ENCODE results near the gene TTC12. TPM values are rescaled to one million over a fixed set of nuclear protein-coding genes. Genes with fewer than 3 reads are reported as not detected.
A peak's percentile ranks its signal among the peaks of the same experiment; 100 is the strongest.

The TTC12 gene
- total RNA-seq, 1 donor from 2014 or later, result 17.6 TPM

DNA sequence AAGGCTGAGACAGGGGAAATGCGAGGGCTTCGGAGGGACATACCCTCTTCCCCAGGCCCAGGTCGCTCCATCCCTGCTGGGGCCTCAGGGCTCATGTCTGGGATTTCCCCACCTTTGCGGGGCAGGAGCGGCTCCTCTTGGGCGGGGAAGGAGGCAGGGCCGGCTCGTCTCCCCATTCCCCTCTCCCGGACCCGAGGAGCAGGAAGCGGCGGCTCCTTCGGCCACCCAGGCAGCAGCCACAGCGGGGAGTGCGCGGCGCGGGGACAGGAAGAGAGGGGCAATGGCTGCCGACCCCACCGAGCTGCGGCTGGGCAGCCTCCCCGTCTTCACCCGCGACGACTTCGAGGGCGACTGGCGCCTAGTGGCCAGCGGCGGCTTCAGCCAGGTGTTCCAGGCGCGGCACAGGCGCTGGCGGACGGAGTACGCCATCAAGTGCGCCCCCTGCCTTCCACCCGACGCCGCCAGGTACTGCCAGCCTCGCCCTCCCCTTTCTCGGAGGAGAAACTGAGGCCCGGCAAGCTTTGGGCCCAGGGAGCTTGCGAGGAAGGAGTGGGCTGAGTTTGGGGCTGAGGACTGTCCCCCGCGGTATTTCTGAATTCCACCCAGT is 73.3 kb downstream of the TTC12 start, which contains the start of gene ANKK1:
ANKK1 (plus strand) TSS at position 175 of the 607 bp plus-strand sequence; CDS start at position 281, 106 bp downstream.
- ATAC-seq, result peak in 1 of 2 donors; percentile 63
- TF ChIP-seq, protein P1, sequence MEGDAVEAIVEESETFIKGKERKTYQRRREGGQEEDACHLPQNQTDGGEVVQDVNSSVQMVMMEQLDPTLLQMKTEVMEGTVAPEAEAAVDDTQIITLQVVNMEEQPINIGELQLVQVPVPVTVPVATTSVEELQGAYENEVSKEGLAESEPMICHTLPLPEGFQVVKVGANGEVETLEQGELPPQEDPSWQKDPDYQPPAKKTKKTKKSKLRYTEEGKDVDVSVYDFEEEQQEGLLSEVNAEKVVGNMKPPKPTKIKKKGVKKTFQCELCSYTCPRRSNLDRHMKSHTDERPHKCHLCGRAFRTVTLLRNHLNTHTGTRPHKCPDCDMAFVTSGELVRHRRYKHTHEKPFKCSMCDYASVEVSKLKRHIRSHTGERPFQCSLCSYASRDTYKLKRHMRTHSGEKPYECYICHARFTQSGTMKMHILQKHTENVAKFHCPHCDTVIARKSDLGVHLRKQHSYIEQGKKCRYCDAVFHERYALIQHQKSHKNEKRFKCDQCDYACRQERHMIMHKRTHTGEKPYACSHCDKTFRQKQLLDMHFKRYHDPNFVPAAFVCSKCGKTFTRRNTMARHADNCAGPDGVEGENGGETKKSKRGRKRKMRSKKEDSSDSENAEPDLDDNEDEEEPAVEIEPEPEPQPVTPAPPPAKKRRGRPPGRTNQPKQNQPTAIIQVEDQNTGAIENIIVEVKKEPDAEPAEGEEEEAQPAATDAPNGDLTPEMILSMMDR (IDR thresholded peaks at IDR 0.05), result no peak
- intact Hi-C loops (cut with DNase I), result no loop called here
- Histone ChIP-seq H3K27me3 (ENCODE audit: low read depth) (peaks cover 24% of the 10 kb centered on the region), H3K9me3 (no peaks in the 10 kb centered on the region), H3K36me3 (no peaks in the 10 kb centered on the region), H3K27ac (no peak within 1 kb of the TSS), H3K4me3 (no peak within 1 kb of the TSS), H3K4me1 (no peaks in the 10 kb centered on the region)
- DNase-seq, result no peak

DNA sequence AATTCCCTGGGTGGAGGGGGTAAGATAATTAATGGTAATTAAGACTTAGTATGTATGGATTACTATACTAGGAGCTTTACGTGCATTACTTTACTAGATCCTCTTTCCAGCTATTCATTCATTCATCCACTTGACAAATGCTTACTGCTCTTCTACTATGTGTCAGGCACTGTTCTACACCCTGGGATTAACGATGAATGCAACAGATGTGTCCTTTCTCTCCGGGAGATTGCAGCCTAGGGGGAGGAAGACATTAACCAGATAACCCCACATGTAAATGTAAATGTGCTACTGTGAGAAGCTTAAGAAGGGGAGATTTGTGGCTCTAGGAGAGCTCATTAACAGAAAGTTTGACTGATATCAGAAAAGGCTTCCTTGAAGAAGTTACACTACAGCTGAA is 74.9 kb downstream of the TTC12 start:
- intact Hi-C loops (cut with DNase I), result no loop called here
- no peak overlapping the region for H3K4me3 ChIP-seq
- no peak for ATAC-seq
- no peak for DNase-seq
- TF ChIP-seq, protein P1 (IDR thresholded peaks at IDR 0.05), result no peak
- no peak overlapping the region for H3K27ac ChIP-seq
- no peaks in the 10 kb centered on the region for H3K36me3 ChIP-seq
- H3K9me3 ChIP-seq, result no peaks in the 10 kb centered on the region
- no peaks in the 10 kb centered on the region for H3K4me1 ChIP-seq
- peaks cover 24% of the 10 kb centered on the region for H3K27me3 ChIP-seq (ENCODE audit: low read depth)

DNA sequence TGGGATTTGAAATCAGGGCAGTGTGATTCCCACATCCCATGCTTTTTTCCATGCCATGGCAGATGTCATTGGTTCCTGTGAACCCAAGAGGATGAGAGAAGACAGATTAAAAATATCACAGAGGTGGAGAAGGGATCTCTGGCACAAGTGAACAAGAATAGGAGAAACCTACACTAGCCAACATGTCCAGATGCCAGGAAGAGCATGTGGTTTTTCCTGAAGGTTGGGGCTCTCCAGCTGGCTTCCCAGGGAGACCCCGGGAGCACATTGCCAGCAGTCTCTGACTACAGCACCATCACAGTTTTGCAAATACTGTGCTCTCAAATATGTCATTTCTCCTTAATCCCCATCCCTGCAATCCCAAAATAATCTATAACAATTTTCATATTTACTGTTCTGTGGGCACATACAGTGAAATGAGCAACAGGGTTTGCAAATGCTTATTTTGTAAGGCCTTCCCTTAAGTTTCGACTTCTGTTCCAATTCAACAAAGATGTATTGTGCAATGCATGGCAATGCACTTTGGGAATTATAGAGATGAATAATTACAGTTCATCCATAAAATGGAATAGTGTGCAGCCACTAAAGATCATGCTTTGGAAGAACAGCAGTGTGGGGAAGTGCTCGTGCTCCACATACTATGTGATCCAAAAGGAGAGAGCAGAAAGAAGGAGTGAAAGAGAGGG is 78.0 kb downstream of the TTC12 start:
- no peak for ATAC-seq
- DNase-seq, result no peak
- H3K27ac ChIP-seq, result no peak overlapping the region
- no peaks in the 10 kb centered on the region for H3K4me1 ChIP-seq
- H3K9me3 ChIP-seq, result no peaks in the 10 kb centered on the region
- peaks cover 19% of the 10 kb centered on the region for H3K27me3 ChIP-seq (ENCODE audit: low read depth)
- no peaks in the 10 kb centered on the region for H3K36me3 ChIP-seq
- TF ChIP-seq, protein P1 (IDR thresholded peaks at IDR 0.05), result no peak
- intact Hi-C loops (cut with DNase I), result no loop called here
- H3K4me3 ChIP-seq, result no peak overlapping the region

DNA sequence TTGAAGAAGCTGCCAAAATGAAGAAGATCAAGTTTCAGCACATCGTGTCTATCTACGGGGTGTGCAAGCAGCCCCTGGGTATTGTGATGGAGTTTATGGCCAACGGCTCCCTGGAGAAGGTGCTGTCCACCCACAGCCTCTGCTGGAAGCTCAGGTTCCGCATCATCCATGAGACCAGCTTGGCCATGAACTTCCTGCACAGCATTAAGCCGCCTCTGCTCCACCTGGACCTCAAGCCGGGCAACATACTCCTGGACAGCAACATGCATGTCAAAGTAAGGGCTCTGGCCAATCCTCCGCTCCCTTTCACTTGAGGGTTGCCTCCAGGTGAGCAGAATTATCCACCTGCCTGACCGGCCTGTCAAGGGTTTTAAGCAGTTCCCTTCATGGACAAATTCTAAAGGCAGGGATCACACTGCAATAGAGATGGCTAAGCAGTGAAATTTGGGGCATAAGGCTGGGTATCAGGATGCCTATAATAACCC is 79.2 kb downstream of the TTC12 start:
- Histone ChIP-seq H3K4me3 (no peak overlapping the region), H3K27ac (no peak overlapping the region), H3K27me3 (ENCODE audit: low read depth) (peaks cover 7% of the 10 kb centered on the region), H3K36me3 (no peaks in the 10 kb centered on the region), H3K4me1 (no peaks in the 10 kb centered on the region), H3K9me3 (no peaks in the 10 kb centered on the region)
- ATAC-seq (no peak), DNase-seq (no peak)
- TF ChIP-seq, protein P1 (IDR thresholded peaks at IDR 0.05), result no peak
- intact Hi-C loops (cut with DNase I), result no loop called here

DNA sequence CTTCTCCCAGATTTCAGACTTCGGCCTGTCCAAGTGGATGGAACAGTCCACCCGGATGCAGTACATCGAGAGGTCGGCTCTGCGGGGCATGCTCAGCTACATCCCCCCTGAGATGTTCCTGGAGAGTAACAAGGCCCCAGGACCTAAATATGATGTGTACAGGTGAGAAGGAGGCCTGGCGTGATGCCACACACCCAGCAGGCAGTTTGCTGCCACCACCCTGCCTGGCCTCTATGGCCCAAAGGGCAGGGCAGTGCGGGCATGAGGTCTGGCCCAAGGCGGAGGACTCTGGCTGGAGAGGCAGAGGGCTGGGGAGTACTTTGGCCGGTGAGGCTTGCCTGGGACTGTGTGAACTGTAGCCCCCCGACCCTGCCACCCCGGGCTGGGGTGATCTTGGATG is 80.5 kb downstream of the TTC12 start:
- intact Hi-C loops (cut with DNase I), result no loop called here
- TF ChIP-seq, protein P1 (IDR thresholded peaks at IDR 0.05), result no peak
- Histone ChIP-seq H3K4me1 (no peaks in the 10 kb centered on the region), H3K36me3 (no peaks in the 10 kb centered on the region), H3K9me3 (no peaks in the 10 kb centered on the region), H3K4me3 (no peak overlapping the region), H3K27me3 (ENCODE audit: low read depth) (peaks cover 3% of the 10 kb centered on the region), H3K27ac (no peak overlapping the region)
- ATAC-seq (peak in 1 of 2 donors; percentile 16), DNase-seq (no peak)

Data from lower lobe of right lung (tissue), 2 donors.